NB4 (cell line): ENCODE data around the gene NT5C3B.
A peak's percentile ranks its signal among the peaks of the same experiment; 100 is the strongest.

Experiments used
- DNase-seq: peaks from one replicate; pipeline ENCODE4 v3.0.0; 2010; ENCODE audit warnings: low read depth
- H3K4me3 ChIP-seq: one replicate; pipeline ENCODE4 v1.5.1; 2011; ENCODE audit warnings: mild to moderate bottlenecking, low read depth, low read length, moderate library complexity
- CTCF ChIP-seq: IDR thresholded peaks from one replicate; pipeline ENCODE4 v1.5.1; 2012; ENCODE audit warnings: low read depth, low read length
- MYC ChIP-seq: IDR thresholded peaks from 2 replicates; pipeline ENCODE4 v1.6.1; 2011; ENCODE audit warnings: low read depth, low read length
- POLR2A ChIP-seq: IDR thresholded peaks from 2 replicates; pipeline ENCODE4 v1.6.1; 2011; ENCODE audit warnings: mild to moderate bottlenecking; ENCODE audit not compliant: insufficient read length; ENCODE audit errors: extremely low read depth
- TF ChIP-seq, protein P1 (sequence below): IDR thresholded peaks from 2 replicates; pipeline ENCODE4 v1.6.1; 2011; ENCODE audit warnings: low read depth, low read length

Gene NT5C3B

GRCh38 chr17:41812381-41813151 lies 23.5 kb downstream of the NT5C3B start, which contains the start of gene FKBP10:
Gene FKBP10, plus strand, starts transcription at chr17:41813004. Its CDS starts 31 bp downstream, at chr17:41813035.
- no peak within 1 kb of the TSS for H3K4me3 ChIP-seq
- TF ChIP-seq POLR2A = no peak
- DNase-seq = no peak

- peak within 1 kb of the TSS; percentile 57 for H3K4me3 ChIP-seq
- DNase-seq = peak; percentile 80
- TF ChIP-seq, protein P1, sequence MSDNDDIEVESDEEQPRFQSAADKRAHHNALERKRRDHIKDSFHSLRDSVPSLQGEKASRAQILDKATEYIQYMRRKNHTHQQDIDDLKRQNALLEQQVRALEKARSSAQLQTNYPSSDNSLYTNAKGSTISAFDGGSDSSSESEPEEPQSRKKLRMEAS = peak; percentile 33; the same call in 1 of the 2 replicates
- TF ChIP-seq POLR2A (peak; percentile 49), MYC (peak; percentile 32), CTCF (peak; percentile 37)
These were observed 24.3 kb downstream of the NT5C3B start, which contains the start of gene P3H4 for GRCh38 chr17:41811549-41812380. Gene P3H4, minus strand, starts transcription at chr17:41811949. Its CDS starts 34 bp downstream, at chr17:41811915.

DNA sequence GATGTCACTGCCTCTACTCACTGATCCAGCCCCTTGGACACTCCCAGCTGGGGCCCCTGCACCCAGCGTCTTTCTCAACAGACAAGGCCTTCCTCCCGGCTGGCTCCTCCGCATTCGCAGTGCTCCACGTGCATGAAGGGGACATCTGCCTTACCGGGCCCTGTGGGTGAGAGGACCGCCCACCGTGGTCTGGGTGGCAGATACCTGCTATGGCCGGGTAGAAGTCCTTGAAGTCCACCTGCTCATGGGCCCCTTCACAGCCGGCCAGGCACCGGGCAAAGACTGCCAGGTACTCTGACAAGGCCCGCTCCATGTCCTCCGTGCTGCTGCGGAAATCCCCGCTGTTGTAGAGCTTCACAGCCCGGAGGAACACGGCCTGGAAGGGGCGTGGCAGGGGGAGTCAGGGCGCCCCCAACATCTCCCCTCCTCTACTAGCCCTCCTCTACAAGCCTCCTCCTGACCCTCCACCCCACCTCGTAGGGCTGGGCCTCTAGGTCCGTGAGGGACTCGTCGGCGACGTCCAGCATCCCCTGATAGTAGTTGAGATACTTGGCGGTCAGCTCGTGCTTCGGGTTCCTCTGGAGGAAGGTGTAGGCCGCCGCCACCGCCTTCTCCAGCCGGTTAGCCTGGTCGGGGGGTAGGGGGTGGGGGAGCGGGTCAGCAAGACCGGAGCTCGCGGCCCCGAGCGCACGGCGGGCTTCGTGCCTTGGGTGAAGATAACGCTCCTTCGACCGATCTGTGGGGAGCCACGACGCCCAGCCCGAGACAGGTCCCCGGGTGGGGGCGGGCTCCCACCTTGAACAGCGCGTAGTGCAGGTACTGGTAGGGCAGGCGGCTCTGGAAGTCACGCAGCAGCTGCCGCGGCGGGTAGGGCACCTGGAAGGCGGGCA lies 25.1 kb downstream of the NT5C3B start:
- no peak for DNase-seq
- TF ChIP-seq, protein P1 = no peak
- no peak for TF ChIP-seq CTCF
- TF ChIP-seq POLR2A = no peak
- no peak for TF ChIP-seq MYC
- H3K4me3 ChIP-seq = peak overlapping the region; percentile 57

DNA sequence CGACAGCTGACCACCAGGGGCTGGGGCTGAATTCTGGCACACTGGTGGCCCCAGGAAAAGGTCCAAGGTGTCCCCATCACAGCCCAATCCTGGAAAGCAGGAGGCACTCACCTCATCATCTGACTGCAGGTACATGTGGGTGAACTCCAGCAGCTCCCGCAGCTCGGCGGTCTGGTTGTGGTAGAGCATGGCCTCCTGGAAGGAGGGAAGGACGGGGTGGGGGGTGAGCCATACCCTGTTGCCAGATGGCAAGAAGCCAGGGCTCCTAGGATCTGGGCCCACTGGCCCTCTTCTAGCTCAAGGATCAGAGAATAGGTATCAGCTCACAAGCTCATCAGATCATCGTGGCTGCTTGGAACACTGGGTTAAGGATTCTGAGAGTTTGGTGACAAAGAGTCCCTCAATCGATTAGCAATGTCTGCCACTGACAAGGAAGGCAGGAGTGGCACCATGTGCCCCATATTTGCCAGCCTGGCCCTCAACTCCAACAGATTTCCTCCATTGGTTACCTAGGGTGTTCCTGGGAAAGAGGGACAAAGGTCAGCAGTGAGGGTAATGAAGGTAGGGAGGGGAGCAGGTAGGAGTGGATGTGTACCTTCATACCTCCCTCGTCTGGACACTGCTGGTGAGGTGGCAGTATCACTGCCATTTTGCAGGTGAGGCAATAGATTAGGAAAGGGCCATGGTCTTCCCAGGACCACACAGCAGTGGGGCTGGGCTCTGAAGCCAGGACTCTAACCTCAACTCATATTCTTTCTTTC lies 29.2 kb downstream of the NT5C3B start:
- no peak for DNase-seq
- TF ChIP-seq CTCF (no peak), MYC (no peak), POLR2A (no peak)
- TF ChIP-seq, protein P1 = no peak
- no peak overlapping the region for H3K4me3 ChIP-seq

GRCh38 chr17:41803049-41804020 lies 32.7 kb downstream of the NT5C3B start:
- peak; percentile 72 for DNase-seq
- TF ChIP-seq CTCF (no peak), MYC (peak; percentile 52; the same call in 1 of the 2 replicates), POLR2A (no peak)
- TF ChIP-seq, protein P1 = peak; percentile 75
- no peak overlapping the region for H3K4me3 ChIP-seq
